ENCODE results near the gene PNN. TPM values are rescaled to one million over a fixed set of nuclear protein-coding genes. Genes with fewer than 3 reads are reported as not detected.
"Not testable (repeated sequence)": the region's sequence is repeated elsewhere in the genome, so short reads cannot be mapped to it uniquely, and the experiment has no call there.

The PNN gene
- total RNA-seq, 1 experiment from 2014 or later, result 156 TPM

- TF ChIP-seq ZBTB43 (CRISPR knock-in tag; IDR thresholded peaks at IDR 0.05) (no peak), USF1 (CRISPR knock-in tag; IDR thresholded peaks at IDR 0.05) (no peak), HMGA2 (CRISPR knock-in tag; IDR thresholded peaks at IDR 0.05) (no peak), TCF7 (CRISPR knock-in tag; IDR thresholded peaks at IDR 0.05; ENCODE audit: low read depth) (no peak), ETV6 (CRISPR knock-in tag; IDR thresholded peaks at IDR 0.05) (no peak), ZNF425 (CRISPR knock-in tag; conservative IDR thresholded peaks at IDR 0.05) (no peak), NFYB (CRISPR knock-in tag; conservative IDR thresholded peaks at IDR 0.05; ENCODE audit: low read depth) (no peak), ELF4 (CRISPR knock-in tag; IDR thresholded peaks at IDR 0.05; ENCODE audit: low read depth) (no peak), NFE2L1 (CRISPR knock-in tag; IDR thresholded peaks at IDR 0.05) (no peak), MLX (CRISPR knock-in tag; IDR thresholded peaks at IDR 0.05) (no peak), FOXK1 (CRISPR knock-in tag; IDR thresholded peaks at IDR 0.05) (no peak), ATF6 (CRISPR knock-in tag; IDR thresholded peaks at IDR 0.05) (no peak), TEAD1 (CRISPR knock-in tag; IDR thresholded peaks at IDR 0.05) (no peak)
Measured at GRCh38 chr14:39138440-39138839, 36.6 kb upstream of the PNN start (continued).

- peaks cover 30% of the 10 kb centered on the region for H3K9me3 Mint-ChIP-seq
- H3K27me3 Mint-ChIP-seq (ENCODE audit: low read depth), result no peaks in the 10 kb centered on the region; the same call in 1 of the 2 replicates
- H3K27ac Mint-ChIP-seq, result peak overlapping the region; percentile 25
- ChIA-PET CTCF (interaction anchor here (0.5 to 0.6 kb wide), 2 partner anchors 50 to 84 kb away, joined by 4 read pairs; no protein-coding TSS in a partner anchor), POLR2A (interaction anchor here (0.6 to 0.7 kb wide), 3 partner anchors 30 to 48 kb away, joined by 3 to 5 read pairs (median 3); partner anchors contain the start of gene TRAPPC6B)
- TF ChIP-seq RELA (CRISPR knock-in tag; IDR thresholded peaks at IDR 0.05; ENCODE audit: borderline replicate concordance) (no peak), USF2 (CRISPR knock-in tag; IDR thresholded peaks at IDR 0.05) (peak; percentile 63)
- DNase-seq (ENCODE audit: low spot score), result no peak
- H3K4me3 Mint-ChIP-seq, result no peak overlapping the region
- peaks cover 53% of the 10 kb centered on the region for H3K36me3 Mint-ChIP-seq
- H3K4me1 Mint-ChIP-seq, result peaks cover 8% of the 10 kb centered on the region
- peak; percentile 95 for ATAC-seq
Measured at GRCh38 chr14:39140170-39140569, 34.9 kb upstream of the PNN start.

- peaks cover 46% of the 10 kb centered on the region for H3K36me3 Mint-ChIP-seq
- H3K27ac Mint-ChIP-seq; CTCF ChIA-PET; DNase-seq (ENCODE audit: low spot score); POLR2A ChIA-PET; H3K27me3 Mint-ChIP-seq (ENCODE audit: low read depth); ATAC-seq; H3K4me3 Mint-ChIP-seq; H3K4me1 Mint-ChIP-seq: not testable (repeated sequence)
- 0 out of 2 replicates have a peak, but pooled peaks have one; percentile 37 for TF ChIP-seq PREB (CRISPR knock-in tag; IDR thresholded peaks at IDR 0.05; ENCODE audit: borderline replicate concordance)
- H3K9me3 Mint-ChIP-seq, result peaks cover 30% of the 10 kb centered on the region
Measured at GRCh38 chr14:39141623-39142022, 33.4 kb upstream of the PNN start.

- H3K9me3 Mint-ChIP-seq, result peaks cover 30% of the 10 kb centered on the region
- DNase-seq (ENCODE audit: low spot score); H3K4me3 Mint-ChIP-seq; CTCF ChIA-PET; H3K4me1 Mint-ChIP-seq; ATAC-seq; H3K27me3 Mint-ChIP-seq (ENCODE audit: low read depth); POLR2A ChIA-PET: not testable (repeated sequence)
- peaks cover 42% of the 10 kb centered on the region for H3K36me3 Mint-ChIP-seq
- peak overlapping the region; percentile 67; the same call in 1 of the 2 replicates for H3K27ac Mint-ChIP-seq
Measured at GRCh38 chr14:39143226-39143625, 31.8 kb upstream of the PNN start.

All from WTC11 (cell line).